Hematopoietic multipotent progenitor cell treated with erythropoietin and hydrocortisone succinate and interleukin-3 and kit ligand, for 17 days (in vitro differentiated cells): Measurements from ENCODE around the gene TRIO.

Source experiments
- DNase-seq: peaks from one replicate; pipeline ENCODE4 v3.0.0-alpha.2; 2015; ENCODE audit warnings: low spot score

TRIO gene

DNA sequence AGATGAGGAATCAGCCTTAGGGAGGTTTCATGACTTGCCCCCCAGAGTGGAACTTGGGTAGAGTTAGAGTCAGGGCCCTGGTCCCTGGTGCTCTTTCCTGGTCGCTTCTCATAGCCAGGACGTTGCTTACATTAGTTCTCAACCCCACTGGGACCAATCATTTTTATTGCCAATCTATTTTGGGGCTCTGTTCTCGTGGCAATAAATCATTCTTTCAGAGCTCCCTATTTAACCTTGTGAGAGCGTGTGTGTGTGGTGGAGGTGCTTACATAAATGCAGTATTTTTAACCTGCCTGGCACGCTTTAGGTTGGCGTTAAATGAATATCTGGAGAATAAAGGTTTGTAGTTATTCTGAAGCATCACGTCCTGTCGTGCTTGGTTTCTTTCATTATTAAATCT, 4.1 kb downstream of the TRIO start:
- DNase-seq: no peak

DNA sequence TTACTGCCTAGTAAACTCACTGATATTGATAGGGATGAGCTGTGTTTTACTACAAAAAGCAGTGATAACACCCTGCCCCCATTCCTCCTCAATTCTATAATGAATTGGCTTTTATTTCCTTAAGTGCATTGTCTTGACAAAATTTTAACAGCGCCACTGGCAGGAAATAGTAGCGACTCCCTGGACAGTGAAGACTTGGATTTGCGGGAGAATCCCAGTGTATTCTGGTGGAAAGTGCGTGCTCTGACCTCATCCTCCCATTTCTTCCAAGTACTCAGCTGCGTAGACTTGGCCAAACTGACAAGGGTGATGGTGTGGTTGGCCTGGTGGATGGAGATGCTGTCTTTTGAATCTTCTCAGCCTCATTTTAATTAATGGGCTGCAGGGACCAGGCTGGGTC, 5.3 kb downstream of the TRIO start:
- DNase-seq: no peak

GRCh38 chr5:14148890-14149671, 5.9 kb downstream of the TRIO start:
- no peak for DNase-seq

DNA sequence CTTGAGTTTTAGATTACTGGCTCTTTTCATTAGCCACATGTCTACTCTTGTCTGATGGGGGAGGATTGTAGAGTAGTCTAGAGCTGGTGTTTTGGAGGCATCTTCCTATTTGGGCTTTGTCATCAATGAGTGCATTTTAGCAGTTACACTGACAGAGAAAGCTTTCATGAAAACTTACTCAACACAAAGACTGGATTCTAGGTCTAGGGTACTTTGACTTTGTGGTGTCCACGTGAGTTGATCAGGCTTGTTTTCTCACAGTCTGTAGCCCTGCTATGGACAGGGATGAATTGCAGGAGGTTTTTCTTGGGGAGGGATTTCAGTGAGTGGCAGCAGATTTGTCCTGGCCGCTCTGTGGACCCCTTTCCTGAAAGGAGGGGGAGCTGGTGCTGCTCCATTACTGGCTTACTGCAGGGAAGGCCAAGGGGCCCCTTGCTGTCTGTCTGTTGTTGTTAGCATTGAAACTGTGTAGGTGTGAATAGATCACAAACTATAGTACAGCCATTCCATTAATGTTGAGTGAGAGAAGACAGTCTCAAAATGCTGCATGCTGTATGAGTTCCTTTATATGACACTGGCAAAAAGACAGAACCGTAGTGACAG, 6.6 kb downstream of the TRIO start:
- no peak for DNase-seq

DNA sequence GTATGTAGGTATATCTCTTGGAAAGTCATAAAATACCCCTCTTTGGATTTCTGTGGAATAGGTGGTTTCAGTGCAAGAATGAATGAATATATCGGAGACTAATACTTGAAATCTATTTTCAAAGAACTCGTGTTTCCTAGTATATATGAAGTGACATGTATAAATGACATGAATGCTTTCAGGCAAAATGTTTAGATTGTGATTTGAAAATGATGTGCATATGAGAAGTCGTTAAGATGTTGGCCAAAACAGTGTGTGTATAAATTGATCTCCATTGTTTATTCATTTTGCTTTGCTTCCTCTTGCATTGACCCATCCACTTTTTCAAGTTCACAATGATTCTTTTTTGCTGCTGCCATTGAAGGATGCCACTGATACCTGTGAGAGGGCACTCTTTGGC, 8.3 kb downstream of the TRIO start:
- no peak for DNase-seq

- no peak for DNase-seq
Observed at GRCh38 chr5:14153071-14153864, 10.1 kb downstream of the TRIO start.

- DNase-seq: no peak
Observed at GRCh38 chr5:14153932-14154731, 11.0 kb downstream of the TRIO start.

DNA sequence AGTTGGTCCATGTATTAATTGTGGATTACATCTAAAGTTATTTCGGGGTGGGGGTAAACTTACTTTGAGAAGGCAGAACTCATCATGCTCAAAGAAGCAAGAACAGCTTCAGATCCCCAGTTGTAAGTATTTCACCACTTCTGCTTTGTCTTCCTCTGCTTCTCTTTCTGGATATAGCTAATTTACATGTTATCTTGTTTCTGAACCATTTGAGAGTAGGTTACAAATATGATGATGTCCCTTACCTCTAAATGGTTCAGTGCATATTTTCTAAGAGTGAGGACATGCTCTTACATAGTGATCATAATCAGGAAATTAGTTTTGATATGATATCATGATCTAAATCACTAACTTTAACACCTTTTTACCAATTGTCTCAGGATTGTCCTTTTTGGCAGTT, 11.9 kb downstream of the TRIO start:
- DNase-seq: no peak

GRCh38 chr5:14155739-14156138, 12.6 kb downstream of the TRIO start:
- DNase-seq: no peak

DNA sequence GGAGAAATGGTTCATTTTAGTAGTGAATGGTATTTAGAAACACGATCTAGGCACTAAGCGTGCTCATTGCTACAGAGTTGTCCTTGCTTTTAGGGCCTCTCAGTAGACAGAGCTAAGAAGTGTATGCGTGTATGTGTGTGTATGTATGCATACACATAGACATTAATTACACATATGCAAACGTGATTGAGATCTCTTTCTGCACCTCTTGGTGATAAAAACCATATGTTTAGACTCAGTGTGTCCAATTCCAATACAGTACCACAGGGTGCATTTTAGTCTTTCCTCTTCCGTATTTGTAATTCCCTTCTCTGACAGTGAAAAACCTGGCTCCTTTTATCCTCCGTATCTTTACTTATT, 13.1 kb downstream of the TRIO start:
- no peak for DNase-seq

- no peak for DNase-seq
Observed at GRCh38 chr5:14156650-14157492, 13.7 kb downstream of the TRIO start.

DNA sequence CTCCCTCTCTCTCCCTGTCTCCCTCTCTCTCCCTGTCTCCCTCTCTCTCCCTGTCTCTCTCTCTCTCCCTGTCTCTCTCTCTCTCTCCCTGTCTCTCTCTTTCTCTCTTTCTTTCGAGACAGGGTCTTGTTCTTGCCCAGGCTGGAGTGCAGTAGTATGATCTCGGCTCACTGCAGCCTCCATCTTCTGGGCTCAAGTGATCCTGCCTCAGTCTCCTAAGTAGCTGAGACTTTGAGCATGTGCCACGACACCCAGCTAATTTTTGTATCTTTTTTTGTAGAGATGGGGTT, 14.3 kb downstream of the TRIO start:
- DNase-seq: no peak

- DNase-seq: no peak
Observed at GRCh38 chr5:14158890-14159666, 15.9 kb downstream of the TRIO start.

DNA sequence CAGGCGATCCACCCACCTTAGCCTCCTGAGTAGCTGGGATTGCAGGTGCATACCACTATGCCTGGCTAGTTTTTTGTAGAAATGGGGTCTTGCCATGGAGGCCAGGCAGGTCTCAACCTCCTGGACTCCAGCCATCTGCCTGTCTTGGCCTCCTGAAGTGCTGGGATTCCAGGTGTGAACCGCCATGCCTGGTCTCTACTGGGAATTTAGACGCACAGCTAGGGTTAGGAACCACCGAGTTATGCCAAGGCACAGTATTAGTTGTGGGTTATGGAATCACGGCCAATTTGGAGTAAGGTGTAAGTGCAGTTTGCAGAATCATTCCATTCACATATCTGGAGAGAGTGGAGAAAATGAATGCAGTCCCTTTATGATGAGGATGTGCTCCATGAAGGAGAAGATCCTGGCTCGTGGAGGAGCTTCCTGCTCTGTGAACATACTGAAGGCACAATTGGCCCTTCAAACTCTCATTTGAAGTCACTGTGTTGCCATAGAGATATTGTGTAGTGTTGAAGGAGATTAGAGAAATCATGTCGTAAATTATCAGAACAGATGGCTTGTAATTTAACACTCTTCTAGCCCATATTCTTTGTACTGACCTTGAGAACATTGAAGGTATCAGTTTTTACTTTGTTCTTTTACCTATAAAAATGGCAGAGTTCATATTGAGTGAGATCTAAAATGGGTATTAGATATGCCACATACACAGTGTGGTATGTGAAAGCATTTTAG, 18.8 kb downstream of the TRIO start:
- DNase-seq: no peak

- DNase-seq: no peak
Observed at GRCh38 chr5:14164164-14165163, 21.3 kb downstream of the TRIO start.

- DNase-seq: no peak
Observed at GRCh38 chr5:14165375-14166106, 22.4 kb downstream of the TRIO start.

DNA sequence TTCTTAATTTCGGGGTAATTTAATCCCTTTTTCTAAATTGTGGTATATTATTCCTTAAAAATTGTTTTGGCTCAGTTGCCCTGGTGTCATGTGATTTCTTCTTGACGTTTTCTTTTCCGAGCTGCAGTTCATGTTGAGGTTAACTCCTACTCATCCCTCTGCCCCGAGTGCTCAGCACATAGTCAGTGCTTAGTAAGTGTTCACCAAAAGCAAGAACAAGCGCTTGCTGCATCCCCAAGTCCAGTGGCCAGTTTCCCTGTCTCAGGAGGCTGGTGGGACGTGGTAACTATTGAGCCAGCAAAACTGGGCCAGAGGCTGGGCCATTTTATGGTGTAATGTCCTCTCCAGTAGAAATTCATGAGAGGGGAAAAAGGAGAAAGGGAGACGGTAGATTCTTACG, 23.3 kb downstream of the TRIO start:
- no peak for DNase-seq

GRCh38 chr5:14167211-14167845, 24.2 kb downstream of the TRIO start:
- DNase-seq: no peak
